Measurements from ENCODE around the gene TMEM161A.

DNA sequence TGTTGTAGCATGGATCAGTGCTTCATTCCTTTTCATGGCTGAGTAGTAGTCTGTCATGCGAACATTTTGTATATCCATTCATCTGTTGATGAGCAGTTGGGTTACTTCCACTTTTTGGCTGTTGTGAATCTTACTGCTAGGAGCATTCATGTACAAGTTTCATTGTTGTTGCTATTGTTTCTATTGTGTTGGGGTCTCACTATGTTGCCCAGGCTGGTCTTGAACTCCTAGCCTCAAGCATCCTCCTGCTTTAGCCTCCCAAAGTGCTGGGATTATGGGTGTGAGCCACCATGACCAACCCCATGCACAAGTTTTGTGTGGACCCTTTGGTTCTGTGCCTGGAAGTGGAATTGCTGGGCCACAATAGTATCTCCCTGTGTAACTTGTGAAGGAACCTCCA is 58.7 kb downstream of the TMEM161A start:
- TF ChIP-seq MXI1 (conservative IDR thresholded peaks at IDR 0.05; ENCODE audit: poor library complexity, severe bottlenecking): no peak
- TF ChIP-seq, protein P1, sequence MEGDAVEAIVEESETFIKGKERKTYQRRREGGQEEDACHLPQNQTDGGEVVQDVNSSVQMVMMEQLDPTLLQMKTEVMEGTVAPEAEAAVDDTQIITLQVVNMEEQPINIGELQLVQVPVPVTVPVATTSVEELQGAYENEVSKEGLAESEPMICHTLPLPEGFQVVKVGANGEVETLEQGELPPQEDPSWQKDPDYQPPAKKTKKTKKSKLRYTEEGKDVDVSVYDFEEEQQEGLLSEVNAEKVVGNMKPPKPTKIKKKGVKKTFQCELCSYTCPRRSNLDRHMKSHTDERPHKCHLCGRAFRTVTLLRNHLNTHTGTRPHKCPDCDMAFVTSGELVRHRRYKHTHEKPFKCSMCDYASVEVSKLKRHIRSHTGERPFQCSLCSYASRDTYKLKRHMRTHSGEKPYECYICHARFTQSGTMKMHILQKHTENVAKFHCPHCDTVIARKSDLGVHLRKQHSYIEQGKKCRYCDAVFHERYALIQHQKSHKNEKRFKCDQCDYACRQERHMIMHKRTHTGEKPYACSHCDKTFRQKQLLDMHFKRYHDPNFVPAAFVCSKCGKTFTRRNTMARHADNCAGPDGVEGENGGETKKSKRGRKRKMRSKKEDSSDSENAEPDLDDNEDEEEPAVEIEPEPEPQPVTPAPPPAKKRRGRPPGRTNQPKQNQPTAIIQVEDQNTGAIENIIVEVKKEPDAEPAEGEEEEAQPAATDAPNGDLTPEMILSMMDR (IDR thresholded peaks at IDR 0.05; ENCODE audit: poor library complexity, severe bottlenecking): no peak

Measured in neural cell (in vitro differentiated cells).